HCT116 (cell line): ENCODE measurements around the gene GLIPR2. TPM values are rescaled to one million over a fixed set of nuclear protein-coding genes. Genes with fewer than 3 reads are reported as not detected.

ENCODE experiments used
- ATAC-seq: fragments of 200-7000 bp; cut with Tn5 transposase; 2 replicates; pipeline ENCODE4 v1.9.1; 2020; ENCODE audit warnings: mild to moderate bottlenecking, moderate library complexity
- BruUV-seq: library from RNA; stranded (reverse); fragments of 400-500 nt; replicated peaks from 2 replicates; lab custom pipeline; 2021; lab: Mats Ljungman, UMichigan
- CTCF ChIA-PET: fragments of 300-600 bp; sonication (Branson Sonifier 250); formaldehyde crosslinking; loops from one replicate; lab custom pipeline; 2021; ENCODE audit warnings: antibody characterized with exemption; lab: Charles Lee
- POLR2A ChIA-PET: fragments of 300-600, 350-600 bp; sonication (Branson Sonifier 250); formaldehyde crosslinking; loops from one replicate; lab custom pipeline; 2021; ENCODE audit warnings: antibody characterized with exemption; lab: Charles Lee
- RAD21 ChIA-PET, 2 experiments: fragments of 300-600 bp; sonication (Branson Sonifier 250); formaldehyde crosslinking; loops; one replicate each; lab custom pipeline; 2023; ENCODE audit warnings: low total read pairs in 2 of 2; ENCODE audit not compliant: uncharacterized antibody in 2 of 2, unreplicated experiment in 2 of 2, low non-redundant PET in 1 of 2; lab: Charles Lee
- DNase-seq: peaks from one replicate; pipeline ENCODE4 v3.0.0-alpha.2; 2010; ENCODE audit warnings: low read depth, low spot score
- H2AFZ ChIP-seq: fragments of 200-600 bp; shearing (Covaris generic), sonication (generic); 2 replicates; pipeline ENCODE4 v1.6.1; 2017; ENCODE audit warnings: low read depth, mixed run types, mixed read lengths, antibody characterized with exemption, low read length; ENCODE audit not compliant: poor library complexity, severe bottlenecking
- H3K27ac ChIP-seq: 2 replicates; pipeline ENCODE4 v1.5.1; 2012; ENCODE audit warnings: low read depth, low read length
- H3K27me3 ChIP-seq: fragments of 200-600 bp; sonication (generic); 2 replicates; pipeline ENCODE4 v1.6.1; 2016; ENCODE audit warnings: mixed run types, low read length, mixed read lengths; ENCODE audit not compliant: insufficient read depth
- H3K36me3 ChIP-seq, 2 experiments: fragments of 200-500 bp in 1 of 2; fragments of 200-600 bp in 1 of 2; sonication (Bioruptor generic) in 1 of 2; sonication (generic) in 1 of 2; 2 replicates each; pipeline versions ENCODE4 v1.5.1 to v1.6.1; 2014 to 2016; ENCODE audit warnings: low read length in 2 of 2, inconsistent platforms in 1 of 2, mixed read lengths in 1 of 2, mixed run types in 1 of 2; ENCODE audit not compliant: insufficient read depth in 2 of 2, control insufficient read depth in 1 of 2
- H3K4me1 ChIP-seq, 2 experiments: fragments of 200-600 bp in 1 of 2; sonication (generic) in 1 of 2; 2 replicates each; pipeline versions ENCODE4 v1.5.1 to v1.6.1; 2012 to 2017; ENCODE audit warnings: low read length in 2 of 2, inconsistent platforms in 1 of 2, mild to moderate bottlenecking in 1 of 2, mixed read lengths in 1 of 2, mixed run types in 1 of 2, moderate library complexity in 1 of 2; ENCODE audit not compliant: insufficient read depth in 2 of 2, control insufficient read depth in 1 of 2
- H3K4me2 ChIP-seq: fragments of 200-600 bp; sonication (generic); 2 replicates; pipeline ENCODE4 v1.6.1; 2017; ENCODE audit warnings: mixed run types, low read length, mixed read lengths
- H3K4me3 ChIP-seq, 2 experiments: fragments of 200-600 bp in 1 of 2; sonication (generic) in 1 of 2; replicated peaks in 1 of 2; 2 replicates each; pipeline ENCODE4 v1.5.1; 2011 to 2016; ENCODE audit warnings: low read length in 2 of 2, control low read depth in 1 of 2, low read depth in 1 of 2, mild to moderate bottlenecking in 1 of 2, mixed read lengths in 1 of 2, mixed run types in 1 of 2
- H3K79me2 ChIP-seq: fragments of 200-600 bp; sonication (generic); 2 replicates; pipeline ENCODE4 v1.6.1; 2017; ENCODE audit warnings: mild to moderate bottlenecking, mixed run types, low read length, moderate library complexity, mixed read lengths; ENCODE audit not compliant: insufficient read depth
- H3K9ac ChIP-seq: fragments of 200-600 bp; sonication (generic); 2 replicates; pipeline ENCODE4 v1.6.1; 2016; ENCODE audit warnings: low read length, mixed read lengths
- H3K9me2 ChIP-seq: fragments of 200-600 bp; sonication (generic), shearing (Covaris generic); 2 replicates; pipeline ENCODE4 v1.6.1; 2017; ENCODE audit warnings: mixed run types, mild to moderate bottlenecking, moderate library complexity; ENCODE audit not compliant: insufficient read depth
- H3K9me3 ChIP-seq, 2 experiments: fragments of 200-500 bp in 1 of 2; fragments of 200-600 bp in 1 of 2; sonication (Bioruptor generic) in 1 of 2; sonication (generic) in 1 of 2; 2 replicates each; pipeline ENCODE4 v1.6.1; 2014 to 2017; ENCODE audit warnings: low read length in 2 of 2, mixed read lengths in 2 of 2, inconsistent platforms in 1 of 2, low read depth in 1 of 2, mild to moderate bottlenecking in 1 of 2, mixed run types in 1 of 2, moderate library complexity in 1 of 2; ENCODE audit not compliant: control insufficient read depth in 1 of 2, insufficient read depth in 1 of 2
- H4K20me1 ChIP-seq: fragments of 200-600 bp; sonication (generic), shearing (Covaris generic); 2 replicates; pipeline ENCODE4 v1.6.1; 2017; ENCODE audit warnings: mixed run types, mild to moderate bottlenecking, moderate library complexity; ENCODE audit not compliant: insufficient read depth
- CBX3 ChIP-seq: IDR thresholded peaks from 2 replicates; pipeline ENCODE4 v1.6.1; 2012; ENCODE audit warnings: low read depth
- ELF1 ChIP-seq: IDR thresholded peaks from 2 replicates; pipeline ENCODE4 v1.6.1; 2012; ENCODE audit warnings: low read depth, borderline replicate concordance
- POLR2A ChIP-seq: IDR thresholded peaks from 2 replicates; pipeline ENCODE4 v1.7.0; 2011; ENCODE audit warnings: borderline replicate concordance; ENCODE audit not compliant: insufficient read depth, insufficient read length; ENCODE audit errors: extremely low read depth
- RAD21 ChIP-seq: IDR thresholded peaks from 2 replicates; pipeline ENCODE4 v1.6.1; 2012; ENCODE audit warnings: low read depth, mild to moderate bottlenecking
- SIN3A ChIP-seq: IDR thresholded peaks from 2 replicates; pipeline ENCODE4 v1.6.1; 2012; ENCODE audit warnings: low read depth
- YY1 ChIP-seq: IDR thresholded peaks from 2 replicates; pipeline ENCODE4 v1.6.1; 2011; ENCODE audit warnings: low read length, low read depth, moderate library complexity, mild to moderate bottlenecking; ENCODE audit not compliant: insufficient replicate concordance; ENCODE audit errors: extremely low read depth
- ZBTB33 ChIP-seq: IDR thresholded peaks from 2 replicates; pipeline ENCODE4 v1.6.1; 2011; ENCODE audit warnings: mild to moderate bottlenecking, low read length, moderate library complexity; ENCODE audit not compliant: insufficient replicate concordance; ENCODE audit errors: extremely low read depth
- intact Hi-C: fragments of 100-400 bp; cut with micrococcal nuclease; formaldehyde crosslinking; loops from 2 replicates; pipeline ENCODE4 v1.10.0; 2022
- total RNA-seq: library from RNA; stranded (reverse); gene quantifications from one replicate; pipeline ENCODE4 v1.2.1, GENCODE V29; 2021; ENCODE audit not compliant: unreplicated experiment

GLIPR2 gene
- total RNA-seq, 1 experiment from 2014 or later, result 14.5 TPM

GRCh38 chr9:36125062-36125855 lies 11.3 kb upstream of the GLIPR2 start:
- ATAC-seq, result no peak
- Histone ChIP-seq H3K9me3 (no peaks in the 10 kb centered on the region), H3K79me2 (no peaks in the 10 kb centered on the region), H3K9me2 (no peaks in the 10 kb centered on the region), H2AFZ (no peak overlapping the region), H3K4me3 (no peak overlapping the region), H3K36me3 (no peaks in the 10 kb centered on the region), H3K27ac (no peak overlapping the region), H3K9ac (no peak overlapping the region), H3K27me3 (no peaks in the 10 kb centered on the region), H3K4me1 (no peaks in the 10 kb centered on the region), H4K20me1 (no peaks in the 10 kb centered on the region), H3K4me2 (no peak overlapping the region)
- no TSS peak for BruUV-seq
- intact Hi-C loops, result no loop called here
- no peak for DNase-seq
- TF ChIP-seq POLR2A (no peak), ELF1 (no peak), SIN3A (no peak), ZBTB33 (no peak), CBX3 (no peak), RAD21 (no peak), YY1 (no peak)
- CTCF ChIA-PET, result interaction anchor here (2.6 kb wide), 1 partner anchor 22 kb away, joined by 8 read pairs; no protein-coding TSS in a partner anchor
- RAD21 ChIA-PET, result no interaction called here
- POLR2A ChIA-PET, result interaction anchor here (0.6 kb wide), 1 partner anchor 8 kb away, joined by 3 read pairs; no protein-coding TSS in a partner anchor
